NCI-H187 treated with DMSO at 0.1 percent for 48 hours (cell line): ENCODE measurements around the gene RETSAT.
"Not testable (repeated sequence)": the region's sequence is repeated elsewhere in the genome, so short reads cannot be mapped to it uniquely, and the experiment has no call there.

Experiments used
- DNase-seq: peaks from one replicate; lab custom pipeline; 2025; lab: John Stamatoyannopoulos, UW

RETSAT gene

DNA sequence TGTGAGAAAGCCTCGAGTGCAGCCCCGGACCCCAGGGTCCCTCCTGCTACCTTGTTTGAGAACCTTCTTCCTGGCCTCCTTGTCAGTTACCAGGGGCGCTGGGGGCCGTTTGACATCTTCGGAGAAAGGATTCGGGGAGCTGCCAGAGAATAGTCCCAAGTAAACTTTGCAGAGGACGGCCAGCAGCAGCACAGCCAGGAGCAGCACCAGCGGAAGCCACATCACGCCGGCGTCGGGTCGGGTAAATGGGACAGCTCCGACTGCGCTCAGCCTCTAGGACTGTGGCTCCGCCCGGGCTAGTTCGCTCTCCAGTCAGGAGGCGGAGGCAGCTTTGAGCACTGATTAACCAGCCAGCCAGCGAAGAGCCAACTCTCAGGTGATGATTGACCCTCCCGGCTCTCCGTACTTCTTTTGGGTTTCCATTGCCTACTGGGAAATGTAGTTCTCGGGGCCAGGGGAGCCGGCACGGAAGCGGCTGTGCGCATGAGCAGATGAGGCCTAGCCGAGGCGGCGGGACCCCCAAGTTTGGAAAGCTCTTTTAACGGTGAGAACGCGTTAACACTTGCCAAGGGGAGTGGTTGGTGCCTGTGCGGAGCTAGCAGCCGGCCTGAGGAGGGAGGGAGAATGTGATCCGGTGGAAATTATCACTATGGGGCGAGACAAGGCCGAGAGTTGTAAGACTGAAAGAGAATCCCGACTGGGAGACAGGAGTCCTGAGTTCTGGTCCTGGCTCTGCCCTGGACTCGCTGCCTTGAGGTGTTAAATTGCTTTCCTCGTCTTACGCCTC, at the start of gene RETSAT, which contains the start of gene ELMOD3:
Gene RETSAT, minus strand, starts transcription at position 243 of the 787 bp plus-strand sequence. Its CDS starts 21 bp downstream, at position 222.
Gene ELMOD3, plus strand, starts transcription at position 484 of the 787 bp plus-strand sequence. CDS start 2,430 bp downstream, outside the sequence.
- peak; percentile 96 for DNase-seq

DNA sequence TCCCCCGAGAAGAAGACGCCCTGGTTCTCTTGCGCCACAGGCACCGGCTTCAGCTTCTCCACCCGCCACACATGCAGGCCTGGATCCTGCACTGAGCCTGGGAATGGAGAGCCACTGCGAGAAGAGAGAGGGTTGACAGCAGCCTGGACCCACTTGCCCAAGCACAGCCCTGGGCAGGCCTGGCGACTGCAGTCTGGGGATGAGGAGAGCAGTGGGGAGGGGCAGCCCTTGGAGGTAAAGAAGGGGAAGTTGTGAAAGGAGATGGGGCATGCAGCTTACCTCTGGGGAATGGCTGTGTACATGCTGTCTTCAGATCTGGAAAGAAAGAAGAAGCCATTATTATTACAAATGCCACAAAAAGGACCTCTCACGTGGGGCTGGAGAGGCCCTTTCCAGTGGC, 47.5 kb upstream of the RETSAT start:
- no peak for DNase-seq

DNA sequence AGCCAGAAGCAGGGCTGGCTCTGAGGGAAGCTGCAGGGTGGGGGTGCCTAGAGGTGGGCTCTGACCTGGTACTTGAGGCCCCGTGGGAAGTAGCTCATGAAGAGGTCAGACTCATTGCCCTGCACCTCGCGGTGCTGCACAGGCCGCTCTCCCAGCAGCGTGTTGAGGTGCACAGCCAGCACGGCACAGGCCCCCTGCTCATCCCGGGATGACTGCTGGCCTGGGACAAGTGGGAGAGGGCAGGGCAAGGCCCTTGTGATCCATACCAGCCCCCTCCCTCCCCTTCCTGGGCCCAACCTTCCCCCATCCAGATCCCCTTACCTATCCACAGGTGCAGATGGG, 47.1 kb upstream of the RETSAT start:
- no peak for DNase-seq

DNA sequence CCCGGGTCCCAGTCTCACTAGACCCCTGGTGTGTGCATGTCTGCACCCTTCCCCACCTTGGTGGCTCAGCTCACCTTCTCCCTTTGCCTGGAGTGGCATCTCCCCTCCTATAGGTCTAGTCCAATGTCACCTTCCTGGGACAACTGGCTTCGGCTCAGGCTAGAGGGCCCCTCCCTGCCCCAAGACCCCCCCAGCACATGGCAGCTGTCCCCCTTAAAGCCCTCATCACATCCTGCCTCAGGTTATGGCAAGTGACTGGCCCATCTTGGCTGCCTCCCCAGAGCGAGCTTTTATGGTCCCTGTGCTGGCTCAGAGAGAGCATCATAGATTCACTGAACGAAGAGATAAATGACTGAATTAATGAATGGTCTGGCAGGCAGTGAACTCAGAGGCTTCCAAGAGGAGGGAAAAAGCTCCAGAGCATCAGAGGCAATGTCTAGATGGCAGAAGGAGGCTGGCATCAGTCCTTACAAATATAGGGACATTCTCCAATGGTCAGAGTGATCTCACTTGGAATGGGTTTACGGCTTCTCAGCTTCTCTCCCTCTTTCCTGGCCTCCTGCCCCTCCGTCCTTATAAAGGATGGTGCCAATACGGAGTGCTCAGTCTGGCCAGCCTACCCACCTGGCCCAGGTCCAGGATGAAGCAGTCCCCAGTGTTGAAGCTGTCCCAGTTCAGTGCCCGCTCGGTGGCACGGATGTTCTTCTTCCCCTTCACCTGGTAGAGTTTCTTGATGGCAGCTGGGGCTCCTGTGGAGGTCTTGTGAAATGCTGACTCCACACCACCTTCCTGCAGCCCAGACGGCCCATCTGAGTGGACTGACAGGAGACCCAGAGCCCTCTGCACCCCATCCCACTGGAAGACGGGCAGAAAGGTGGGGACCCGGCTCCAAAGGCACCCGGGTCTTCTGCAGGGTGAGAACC, 46.5 kb upstream of the RETSAT start:
- no peak for DNase-seq

DNA sequence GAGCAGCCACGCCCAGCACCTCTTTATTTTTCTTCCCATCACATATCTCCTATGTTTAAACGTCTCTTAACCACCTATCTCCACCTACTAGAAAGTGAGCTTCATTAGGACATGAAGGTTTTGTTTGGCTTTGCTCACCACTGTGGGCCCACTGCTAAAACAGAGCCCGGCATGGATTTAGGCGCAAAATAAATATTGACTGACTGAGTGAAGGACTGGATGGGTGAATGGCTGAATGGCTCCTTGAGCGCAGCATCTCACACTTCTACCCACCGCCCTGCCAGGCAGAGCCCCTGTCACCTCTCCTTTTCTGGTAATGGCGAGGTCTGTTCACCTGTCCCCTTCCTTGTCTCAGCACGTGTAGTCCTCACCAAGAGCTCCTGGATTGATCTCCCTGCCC, 45.7 kb upstream of the RETSAT start:
- DNase-seq, result no peak

DNA sequence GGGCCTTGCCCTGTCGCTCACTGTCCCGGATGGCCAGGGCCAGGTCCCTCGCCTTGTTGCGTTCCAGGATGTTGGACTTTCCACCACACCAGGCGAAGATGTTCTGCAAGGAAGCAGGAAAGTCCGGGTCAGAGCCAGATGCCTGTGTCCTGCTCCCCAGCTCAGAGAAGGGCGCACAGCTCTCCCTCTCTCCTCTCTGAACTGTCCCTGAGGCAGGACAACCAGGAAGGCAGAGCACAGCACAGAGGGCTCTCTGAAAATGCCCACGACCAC, 44.8 kb upstream of the RETSAT start:
- DNase-seq, result no peak

DNA sequence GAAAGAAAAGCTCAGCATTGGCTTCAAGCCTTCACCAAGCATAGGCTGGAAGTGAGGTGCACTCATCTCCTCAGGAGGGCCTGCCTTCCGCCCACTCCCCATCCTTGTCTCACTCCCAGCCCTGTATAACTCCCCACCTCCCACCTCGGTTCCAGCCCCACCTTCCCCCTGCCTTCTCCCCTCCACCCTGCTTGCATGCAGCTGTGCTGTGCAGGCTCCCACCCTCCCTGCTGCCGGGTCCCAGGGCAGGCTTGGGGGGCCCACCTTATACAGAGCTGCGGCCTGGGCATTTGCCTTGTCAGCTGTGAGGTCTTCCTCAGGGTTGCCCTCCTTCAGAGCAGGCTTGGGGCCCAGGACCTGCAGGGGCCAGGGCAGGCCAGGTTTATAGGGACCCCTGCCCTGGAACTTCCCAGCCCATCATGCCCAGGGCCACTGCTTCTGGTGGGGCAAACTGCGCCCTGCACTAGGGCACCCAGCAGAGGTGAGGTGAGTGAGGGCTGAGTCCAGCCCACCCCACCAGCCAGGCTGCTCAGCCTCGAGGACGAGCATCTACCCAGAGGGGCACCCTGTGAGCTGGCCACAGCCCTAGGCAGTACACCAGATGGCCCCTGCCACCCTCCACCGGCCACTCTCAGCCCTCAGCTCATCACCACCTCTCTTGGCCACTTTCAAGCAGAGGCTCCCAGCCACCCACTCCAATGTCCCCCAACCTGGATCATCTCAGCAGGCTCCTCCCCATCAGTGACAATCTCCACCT, 44.3 kb upstream of the RETSAT start:
- no peak for DNase-seq

DNA sequence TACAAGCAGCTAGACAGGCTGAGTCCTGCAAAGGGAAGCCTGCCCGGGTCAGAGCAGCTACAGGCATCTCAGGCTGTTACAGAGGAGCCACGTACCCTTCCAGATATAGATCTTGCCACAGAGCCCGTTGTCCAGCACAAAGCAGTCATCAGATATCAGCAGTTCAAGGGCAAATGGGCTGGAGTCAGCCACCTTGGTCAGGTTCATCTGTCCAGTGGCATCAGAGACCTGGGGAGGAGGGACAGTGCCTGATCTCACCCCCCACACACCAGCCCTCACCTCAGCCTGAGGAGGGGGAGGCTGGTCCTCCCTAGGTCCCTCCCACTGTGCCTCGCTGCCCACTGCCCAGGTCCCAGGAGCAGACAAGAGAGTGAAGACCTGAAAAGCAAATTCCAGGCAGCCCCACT, 43.6 kb upstream of the RETSAT start:
- no peak for DNase-seq

DNA sequence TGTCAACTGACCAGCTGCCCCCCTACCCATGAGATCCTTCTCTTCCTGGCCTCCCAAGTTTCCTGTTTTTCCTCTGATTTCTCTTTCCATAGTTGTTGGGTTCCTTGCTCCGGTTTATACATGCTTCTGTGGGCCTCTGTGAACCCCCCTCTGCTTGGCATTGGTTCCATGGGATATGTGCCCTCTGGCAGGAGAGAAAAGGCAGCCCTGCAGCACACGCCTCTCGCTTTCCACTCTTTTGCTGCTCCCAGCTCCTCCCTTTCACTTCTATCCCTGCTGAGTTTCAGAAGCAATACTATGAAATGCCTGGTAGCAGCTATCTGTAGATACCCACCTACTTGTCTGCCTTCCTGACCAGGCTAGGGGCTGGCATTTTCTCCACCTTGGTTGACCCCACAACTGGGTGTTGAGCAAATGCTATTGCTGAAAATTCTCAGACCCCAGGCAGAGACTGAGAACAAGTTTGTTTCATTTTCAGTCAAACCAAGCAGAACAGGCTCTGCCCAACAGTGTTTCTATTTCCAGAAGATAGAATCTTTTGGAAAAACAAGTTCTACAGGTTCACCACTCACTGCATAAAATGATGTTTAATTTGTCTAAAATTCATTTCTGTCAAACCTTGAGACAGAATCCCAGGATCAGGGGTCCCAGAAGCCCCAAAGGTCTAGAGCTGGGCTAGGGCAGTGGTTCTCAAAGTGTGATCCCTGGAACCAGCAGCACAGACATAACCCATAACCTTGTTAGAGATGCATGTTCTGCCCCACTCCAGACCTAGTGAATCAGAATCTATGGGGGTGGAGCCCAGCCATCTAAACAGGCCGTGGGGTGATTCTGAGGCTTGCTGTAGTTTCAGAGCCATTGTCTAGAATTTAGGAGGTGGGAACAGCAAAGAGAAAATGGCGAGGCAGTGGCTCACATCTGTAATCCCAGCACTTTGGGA, 42.5 kb upstream of the RETSAT start:
- no peak for DNase-seq

DNA sequence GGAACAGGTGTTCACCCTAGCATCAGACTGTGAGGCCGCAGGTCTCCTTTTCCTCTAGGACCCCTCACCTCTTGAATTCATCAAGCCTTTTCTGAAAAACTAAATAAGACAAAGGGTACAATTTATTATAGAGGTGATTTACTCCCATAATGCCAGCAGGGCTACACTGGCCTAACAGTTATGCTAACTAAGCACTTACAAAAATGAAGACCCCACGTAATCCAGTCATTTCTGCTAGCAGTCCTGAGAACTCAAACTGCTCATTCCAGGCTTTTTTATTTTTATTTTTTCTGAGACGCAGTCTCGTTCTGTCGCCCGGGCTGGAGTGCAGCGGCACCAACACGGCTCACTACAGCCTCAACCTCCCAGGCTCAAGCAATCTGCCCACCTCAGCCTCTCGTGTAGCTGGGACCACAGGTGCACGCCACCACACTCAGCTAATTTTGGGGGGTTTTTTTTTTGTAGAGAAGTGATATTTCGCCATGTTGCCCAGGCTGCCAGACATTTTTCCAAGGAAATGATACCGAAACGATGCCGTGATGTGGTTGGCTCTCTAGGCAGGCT, 41.7 kb upstream of the RETSAT start:
- no peak for DNase-seq

DNA sequence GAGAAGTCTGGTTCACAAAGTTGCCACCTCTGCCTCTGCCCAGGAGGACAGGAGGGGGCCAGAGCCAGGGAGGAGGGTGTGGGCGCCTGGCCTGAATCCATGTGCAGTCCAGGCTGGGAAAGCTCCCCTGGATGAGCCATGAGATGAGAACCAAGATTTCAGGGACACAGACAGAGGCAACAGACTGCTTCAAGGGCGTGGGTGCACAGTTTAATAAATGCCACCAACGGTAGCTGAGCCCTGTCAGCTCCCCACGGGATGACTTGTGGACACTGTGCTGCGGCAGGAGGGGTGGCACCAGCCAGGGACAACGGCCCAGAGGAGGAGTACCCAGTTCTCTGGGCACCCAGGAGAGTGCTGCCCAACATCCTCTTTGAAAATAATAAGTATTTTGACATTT, 40.6 kb upstream of the RETSAT start:
- DNase-seq, result no peak

DNA sequence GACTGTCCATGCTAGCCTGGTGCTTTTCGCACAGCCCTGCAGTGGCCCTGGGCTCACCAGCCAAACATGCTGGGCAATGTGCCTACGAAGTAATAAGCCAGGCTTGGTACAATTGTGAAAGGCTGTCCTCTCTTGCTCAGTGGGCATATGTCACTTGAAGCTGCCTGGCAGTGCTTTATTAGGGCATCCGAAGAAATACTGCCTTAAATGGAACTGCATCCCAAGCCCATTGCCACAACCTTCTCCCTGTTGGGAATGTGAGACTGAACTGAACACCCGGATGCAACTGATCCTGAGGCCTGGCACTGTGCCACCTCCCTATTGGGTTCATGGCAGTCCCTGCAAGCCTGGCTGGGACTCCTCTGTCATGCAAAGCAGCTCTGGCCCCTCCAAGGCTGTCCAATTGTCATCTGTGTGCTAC, 39.9 kb upstream of the RETSAT start:
- DNase-seq, result no peak

DNA sequence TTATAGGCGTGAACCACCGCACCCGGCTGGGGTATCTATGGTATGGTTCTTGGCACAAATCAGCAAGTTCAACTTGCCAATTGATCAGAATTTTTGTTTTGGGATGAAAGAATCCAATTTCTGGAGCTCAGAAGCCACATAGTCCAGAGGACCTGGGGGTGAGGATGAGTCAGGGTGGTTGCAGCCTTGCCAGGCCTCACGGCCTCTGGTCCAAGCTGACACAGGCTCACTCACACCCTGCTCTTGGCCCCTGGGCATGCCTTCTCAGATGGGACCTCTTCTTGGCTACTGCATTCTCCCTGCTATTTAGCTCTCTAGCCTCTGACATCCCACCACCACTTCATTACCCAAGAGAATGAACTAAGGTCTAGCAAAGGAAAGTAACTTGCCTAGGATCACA, 39.5 kb upstream of the RETSAT start:
- no peak for DNase-seq

DNA sequence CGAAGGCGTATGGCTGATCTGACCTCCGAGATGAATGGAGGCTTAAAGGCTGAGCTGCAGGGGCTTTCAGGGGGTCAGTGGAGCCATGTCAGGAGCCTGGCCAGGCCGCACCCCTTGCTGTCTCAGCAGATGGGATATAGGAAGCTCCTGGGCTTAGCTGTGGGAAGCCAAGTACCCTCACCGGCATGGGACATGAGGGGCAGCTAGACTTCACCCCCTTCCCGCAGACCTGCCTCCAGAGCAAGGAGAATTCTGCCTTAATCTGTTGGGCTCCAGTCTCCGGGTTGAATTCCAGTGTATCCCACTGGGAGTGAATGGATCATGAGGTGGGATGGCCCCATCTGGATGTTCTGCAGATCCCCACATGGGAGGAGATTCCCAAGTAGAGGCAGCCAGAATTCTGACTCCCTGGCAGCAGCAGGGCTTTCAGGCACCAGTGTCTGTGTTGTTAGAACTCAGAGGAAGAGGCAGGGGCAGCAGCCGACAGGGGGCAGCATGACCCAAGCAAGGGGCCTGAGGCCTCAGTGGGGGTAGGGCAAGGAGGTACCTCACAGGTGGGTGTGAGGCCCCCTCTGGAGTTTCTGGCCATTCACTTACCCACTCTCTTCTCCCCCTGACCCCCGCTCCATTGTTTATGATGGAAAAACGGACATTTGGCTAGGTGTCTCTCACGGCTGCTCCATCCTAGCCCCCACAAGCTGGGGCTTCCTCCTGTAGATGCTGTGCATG, 36.8 kb upstream of the RETSAT start:
- no peak for DNase-seq

DNA sequence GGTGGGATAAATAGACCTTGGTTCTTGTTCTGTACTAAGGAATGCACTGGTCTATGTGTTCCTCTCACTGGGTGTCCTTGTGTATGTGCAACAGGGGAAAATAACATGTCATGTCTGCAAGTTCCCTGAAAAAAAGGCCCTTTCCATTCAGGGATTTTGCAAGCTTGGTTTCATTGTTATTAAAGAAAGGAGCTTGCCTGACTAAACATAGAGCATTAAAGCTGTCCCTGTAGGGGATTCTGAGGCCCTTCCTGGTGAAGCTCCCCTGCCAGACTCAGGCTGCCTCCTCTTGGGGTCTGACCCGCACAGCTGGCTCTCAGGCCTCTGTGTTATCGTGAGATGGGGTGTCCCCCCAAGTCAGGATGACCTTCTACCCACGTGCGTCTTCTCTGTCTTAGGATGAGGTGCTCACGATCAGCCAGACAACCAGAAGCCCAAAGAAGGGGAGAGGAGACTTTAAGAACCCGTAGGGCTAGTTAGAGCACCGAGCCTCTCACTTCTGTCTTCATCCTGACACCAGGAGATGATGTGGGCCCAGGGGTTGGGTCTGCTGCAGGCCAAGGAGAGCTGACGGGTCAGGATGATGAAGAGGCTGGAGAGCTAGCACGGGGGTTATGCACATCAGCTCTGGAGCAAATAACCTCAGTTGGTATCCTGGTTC, 34.7 kb upstream of the RETSAT start:
- DNase-seq, result no peak

DNA sequence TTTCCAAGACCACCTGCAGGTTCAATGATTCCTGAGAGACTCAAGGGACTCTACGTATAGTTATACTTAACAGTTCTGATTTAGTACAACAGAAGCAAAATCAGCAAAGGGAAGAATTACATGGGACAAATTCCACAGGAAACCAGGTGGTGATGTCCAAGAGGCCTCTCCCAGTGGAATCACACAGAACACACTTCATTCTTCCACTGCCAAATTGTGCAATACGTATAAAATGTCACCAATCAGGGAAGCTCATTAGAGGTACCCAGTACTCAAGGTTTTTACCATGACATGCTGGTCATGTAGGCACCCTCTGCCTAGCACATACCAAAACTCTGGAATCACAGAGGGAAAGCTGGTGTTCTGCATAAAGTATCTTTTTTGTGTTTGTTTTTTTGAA, 33.4 kb upstream of the RETSAT start:
- DNase-seq, result no peak

DNA sequence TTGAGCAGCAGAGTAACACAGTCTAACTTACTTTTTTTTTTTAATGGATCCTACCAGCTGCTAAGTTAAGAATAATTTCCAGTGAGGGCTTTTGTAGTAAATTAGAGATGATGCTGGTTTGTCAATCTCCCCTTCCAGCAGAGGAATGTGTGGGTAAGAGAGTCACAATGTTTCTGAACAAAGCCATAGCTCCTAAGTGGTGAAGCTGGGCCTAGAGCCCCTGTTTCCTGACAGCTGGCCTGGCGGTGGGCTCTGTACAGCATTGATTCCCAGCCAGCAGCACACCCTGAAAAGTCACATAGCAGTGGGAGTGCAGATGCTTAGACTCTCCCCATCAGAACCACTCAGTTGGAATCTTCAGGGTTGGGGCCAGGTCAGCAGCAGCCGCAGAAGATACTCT, 31.4 kb upstream of the RETSAT start:
- DNase-seq, result no peak

DNA sequence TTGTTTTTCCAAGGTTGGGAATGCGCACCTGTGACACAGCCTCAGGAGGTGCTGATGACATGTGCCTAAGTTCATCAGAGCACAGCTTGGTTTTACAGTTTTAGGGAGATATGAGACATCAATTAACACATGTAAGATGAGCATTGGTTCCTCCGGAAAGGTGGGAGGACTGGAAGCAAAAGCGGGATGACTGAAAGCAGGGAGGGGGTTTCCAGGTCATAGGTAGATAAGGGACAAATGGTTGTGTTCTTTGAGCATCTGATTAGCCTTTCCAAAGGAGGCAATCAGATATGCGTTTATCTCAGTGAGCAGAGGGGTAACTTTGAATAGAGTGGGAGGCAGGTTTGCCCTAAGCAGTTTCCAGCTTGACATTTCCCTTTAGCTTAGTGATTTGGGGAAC, 29.5 kb upstream of the RETSAT start:
- no peak for DNase-seq

DNA sequence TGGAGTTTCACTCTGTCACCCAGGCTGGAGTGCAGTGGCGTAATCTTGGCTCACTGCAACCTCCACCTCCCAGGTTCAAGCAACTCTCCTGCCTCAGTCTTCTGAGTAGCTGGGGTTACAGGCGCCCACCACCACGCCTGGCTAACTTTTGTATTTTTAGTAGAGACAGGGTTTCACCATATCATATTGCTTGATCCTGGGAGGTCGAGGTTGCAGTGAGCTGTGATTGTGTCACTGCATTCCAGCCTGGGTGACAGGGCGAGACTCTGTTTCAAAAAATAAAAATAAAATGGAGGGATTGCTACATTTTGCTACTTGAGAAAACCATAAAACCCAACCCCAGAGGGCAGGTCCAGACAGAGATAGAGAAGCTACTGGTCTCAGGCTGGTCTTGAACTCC, 28.8 kb upstream of the RETSAT start:
- DNase-seq, result not testable (repeated sequence)

DNA sequence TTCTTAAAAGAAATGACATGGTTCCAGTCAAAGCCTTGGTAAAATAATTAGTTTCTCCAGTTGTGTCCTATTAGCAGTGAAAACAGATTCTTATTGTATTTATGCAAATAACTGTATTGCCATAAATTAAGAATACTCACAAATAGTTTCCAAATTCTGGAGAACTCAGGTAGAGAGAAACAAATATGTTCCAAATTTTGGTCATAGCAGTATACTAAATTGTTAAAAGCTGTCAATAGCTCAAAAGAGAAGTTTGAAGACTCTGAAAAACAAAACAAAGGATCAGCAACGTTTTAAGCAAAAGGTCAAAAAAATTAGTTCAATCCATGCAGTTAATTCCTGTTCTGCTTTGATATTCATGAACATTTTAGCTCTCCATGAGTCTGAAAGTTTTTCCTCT, 25.7 kb upstream of the RETSAT start:
- no peak for DNase-seq
